NCI-H2227 (cell line): ENCODE results near the gene RAB7B.
"Not testable (repeated sequence)": the region's sequence is repeated elsewhere in the genome, so short reads cannot be mapped to it uniquely, and the experiment has no call there.

Experiments used
- DNase-seq: peaks from one replicate; lab custom pipeline; 2025; ENCODE audit not compliant: unreplicated experiment; lab: John Stamatoyannopoulos, UW

RAB7B gene

GRCh38 chr1:206002871-206003801, at the start of gene RAB7B:
TSS of gene RAB7B (minus strand) at chr1:206003395. CDS start at chr1:205994135, 9,260 bp downstream.
- DNase-seq: no peak

GRCh38 chr1:206052231-206052865, 49.2 kb upstream of the RAB7B start:
- not testable (repeated sequence) for DNase-seq

GRCh38 chr1:206050655-206051235, 47.5 kb upstream of the RAB7B start:
- DNase-seq: no peak

GRCh38 chr1:206049919-206050600, 46.9 kb upstream of the RAB7B start:
- no peak for DNase-seq

- DNase-seq: no peak
Measured at GRCh38 chr1:206049293-206049692, 46.1 kb upstream of the RAB7B start.

GRCh38 chr1:206048582-206048981, 45.4 kb upstream of the RAB7B start:
- no peak for DNase-seq

GRCh38 chr1:206047271-206047670, 44.1 kb upstream of the RAB7B start:
- no peak for DNase-seq

GRCh38 chr1:206041640-206042039, 38.4 kb upstream of the RAB7B start:
- peak; percentile 53 for DNase-seq

GRCh38 chr1:206040328-206040727, 37.1 kb upstream of the RAB7B start:
- DNase-seq: no peak

- DNase-seq: no peak
Measured at GRCh38 chr1:206039046-206039973, 36.1 kb upstream of the RAB7B start.

GRCh38 chr1:206037581-206037980, 34.4 kb upstream of the RAB7B start:
- peak; percentile 64 for DNase-seq

- DNase-seq: no peak
Measured at GRCh38 chr1:206036663-206037455, 33.7 kb upstream of the RAB7B start.

- peak; percentile 25 for DNase-seq
Measured at GRCh38 chr1:206035027-206035426, 31.8 kb upstream of the RAB7B start.

- no peak for DNase-seq
Measured at GRCh38 chr1:206032380-206033140, 29.4 kb upstream of the RAB7B start.

- peak; percentile 82 for DNase-seq
Measured at GRCh38 chr1:206030714-206031113, 27.5 kb upstream of the RAB7B start.

- no peak for DNase-seq
Measured at GRCh38 chr1:206030191-206030590, 27.0 kb upstream of the RAB7B start.

GRCh38 chr1:206029484-206029883, 26.3 kb upstream of the RAB7B start:
- DNase-seq: no peak

- DNase-seq: no peak
Measured at GRCh38 chr1:206025283-206025820, 22.2 kb upstream of the RAB7B start.
